Bronchial epithelial cell (primary cell): ENCODE measurements around the gene SEMA4C. TPM values are rescaled to one million over a fixed set of nuclear protein-coding genes. Genes with fewer than 3 reads are reported as not detected.

Source experiments
- DNase-seq: peaks from one replicate; pipeline ENCODE4 v3.0.0-alpha.2; 2010; ENCODE audit warnings: low read depth
- FAIRE-seq: peaks from 2 replicates; lab custom pipeline; 2011; peaks lifted over from hg19 to GRCh38; lab: Jason Lieb, UNC
- H3K27me3 ChIP-seq: 2 replicates; pipeline ENCODE4 v1.5.1; 2011; ENCODE audit warnings: low read length; ENCODE audit not compliant: control insufficient read depth, insufficient read depth
- H3K36me3 ChIP-seq: 2 replicates; pipeline ENCODE4 v1.5.1; 2011; ENCODE audit warnings: low read length; ENCODE audit not compliant: control insufficient read depth, insufficient read depth
- H3K4me3 ChIP-seq: 2 replicates; pipeline ENCODE4 v1.5.1; 2011; ENCODE audit warnings: mild to moderate bottlenecking, low read depth, low read length, control low read depth
- CTCF ChIP-seq: IDR thresholded peaks from 2 replicates; pipeline ENCODE4 v1.5.1; 2011; ENCODE audit warnings: mild to moderate bottlenecking, moderate library complexity, low read length, control low read depth, inconsistent platforms; ENCODE audit not compliant: insufficient read depth, severe bottlenecking
- total RNA-seq: library from RNA; depleted of rRNA; stranded (reverse); fragments of >200 nt; gene quantifications from 2 replicates; pipeline ENCODE4 v1.2.1, GENCODE V29; 2014

SEMA4C gene
- total RNA-seq, 1 donor from 2014 or later = 8.2 TPM

- peaks cover 11% of the 10 kb centered on the region for H3K36me3 ChIP-seq
- DNase-seq = no peak
Observed at GRCh38 chr2:96823198-96823597, 46.7 kb downstream of the SEMA4C start.

GRCh38 chr2:96822786-96823185 is 47.1 kb downstream of the SEMA4C start:
- H3K36me3 ChIP-seq = peaks cover 6% of the 10 kb centered on the region
- FAIRE-seq (no peak), DNase-seq (no peak)
- no peak for TF ChIP-seq CTCF
- H3K4me3 ChIP-seq = no peak overlapping the region
- no peaks in the 10 kb centered on the region for H3K27me3 ChIP-seq

More at GRCh38 chr2:96823198-96823597, 46.7 kb downstream of the SEMA4C start:
- no peak for FAIRE-seq
- H3K27me3 ChIP-seq = no peaks in the 10 kb centered on the region
- TF ChIP-seq CTCF = no peak
- no peak overlapping the region for H3K4me3 ChIP-seq

- FAIRE-seq = no peak
- no peak for DNase-seq
- no peaks in the 10 kb centered on the region for H3K27me3 ChIP-seq
- peaks cover 1% of the 10 kb centered on the region for H3K36me3 ChIP-seq
- TF ChIP-seq CTCF = no peak
- H3K4me3 ChIP-seq = no peak overlapping the region
Observed at GRCh38 chr2:96821113-96821675, 48.7 kb downstream of the SEMA4C start.

- DNase-seq (no peak), FAIRE-seq (no peak)
- peaks cover 1% of the 10 kb centered on the region for H3K36me3 ChIP-seq
- no peak overlapping the region for H3K4me3 ChIP-seq
- H3K27me3 ChIP-seq = no peaks in the 10 kb centered on the region
- TF ChIP-seq CTCF = peak; percentile 11
Observed at GRCh38 chr2:96819876-96820511, 49.9 kb downstream of the SEMA4C start.

- H3K36me3 ChIP-seq = peaks cover 1% of the 10 kb centered on the region
- TF ChIP-seq CTCF = no peak
- H3K27me3 ChIP-seq = no peaks in the 10 kb centered on the region
- H3K4me3 ChIP-seq = no peak overlapping the region
- FAIRE-seq = no peak
- peak; percentile 20 for DNase-seq
Observed at GRCh38 chr2:96819128-96819875, 50.6 kb downstream of the SEMA4C start.
